Left colon (tissue), 2 donors: ENCODE results near the gene PLEKHJ1. TPM values are rescaled to one million over a fixed set of nuclear protein-coding genes. Genes with fewer than 3 reads are reported as not detected.
A peak's percentile ranks its signal among the peaks of the same experiment; 100 is the strongest.

Source experiments
- ATAC-seq: fragments of 200-7000 bp; cut with Tn5 transposase; one replicate; pipeline ENCODE4 v1.9.1; 2020; ENCODE audit warnings: mild to moderate bottlenecking, moderate library complexity
- DNase-seq, 2 donors: peaks; one replicate each; pipeline ENCODE4 v3.0.0-alpha.2; 2020
- intact Hi-C, 2 donors: fragments of 100-400 bp; cut with DNase I in 1 of 2; cut with micrococcal nuclease in 1 of 2; formaldehyde crosslinking; loops; one replicate each; pipeline versions ENCODE4 v1.11.2 to v1.14.0; 2022; cut with DNase I, micrococcal nuclease
- total RNA-seq, 2 donors: library from RNA; stranded (reverse); fragmentation: NEBNext Ultra II Directional; extraction: Animal tissue kit (Norgen Biotek cat#: 25700); gene quantifications; one replicate each; pipeline ENCODE4 v1.2.1, GENCODE V29; 2021
- donor health status: DM: no; HTN: no; CAD: no.
- donor health status: DM: yes; HTN: yes; CAD: no.

PLEKHJ1 gene
- total RNA-seq, 2 donors from 2014 or later, result 198 to 213 TPM

GRCh38 chr19:2230033-2230531 lies 6.0 kb downstream of the PLEKHJ1 start:
- no peak for ATAC-seq
- intact Hi-C loops, result loop anchor here in 1 of 2 donors (10.0 kb wide), 1 partner anchor 75 kb away; the partner anchor contains the start of gene AP3D1
- no peak for DNase-seq

GRCh38 chr19:2229103-2230032 lies 6.8 kb downstream of the PLEKHJ1 start:
- ATAC-seq (no peak), DNase-seq (no peak)
- intact Hi-C loops, result loop anchor here in 1 of 2 donors (10.0 kb wide), 1 partner anchor 75 kb away; the partner anchor contains the start of gene AP3D1

- intact Hi-C loops, result no loop called here
- DNase-seq, result no peak
- no peak for ATAC-seq
Measured at GRCh38 chr19:2228157-2229030, 7.7 kb downstream of the PLEKHJ1 start.

- no peak for ATAC-seq
- peak in 1 of 2 donors; percentile 56 for DNase-seq
Measured at GRCh38 chr19:2227415-2228156, 8.5 kb downstream of the PLEKHJ1 start.

GRCh38 chr19:2226840-2227360 lies 9.2 kb downstream of the PLEKHJ1 start:
- no peak for ATAC-seq
- intact Hi-C loops, result no loop called here
- no peak for DNase-seq

More at GRCh38 chr19:2227415-2228156, 8.5 kb downstream of the PLEKHJ1 start:
- intact Hi-C loops, result no loop called here

GRCh38 chr19:2226051-2226839 lies 9.9 kb downstream of the PLEKHJ1 start:
- intact Hi-C loops, result no loop called here
- DNase-seq (no peak), ATAC-seq (no peak)

GRCh38 chr19:2225415-2226050 lies 10.6 kb downstream of the PLEKHJ1 start:
- DNase-seq (no peak), ATAC-seq (no peak)
- intact Hi-C loops, result no loop called here

- intact Hi-C loops, result no loop called here
- ATAC-seq (no peak), DNase-seq (no peak)
Measured at GRCh38 chr19:2224754-2225349, 11.3 kb downstream of the PLEKHJ1 start.

- ATAC-seq (no peak), DNase-seq (no peak)
- intact Hi-C loops, result no loop called here
Measured at GRCh38 chr19:2223959-2224358, 12.2 kb downstream of the PLEKHJ1 start.

- intact Hi-C loops, result no loop called here
- DNase-seq, result no peak
- no peak for ATAC-seq
Measured at GRCh38 chr19:2223391-2223790, 12.7 kb downstream of the PLEKHJ1 start.

- no peak for ATAC-seq
- DNase-seq, result no peak
- intact Hi-C loops, result no loop called here
Measured at GRCh38 chr19:2221918-2222317, 14.2 kb downstream of the PLEKHJ1 start.

- DNase-seq, result no peak
- no peak for ATAC-seq
- intact Hi-C loops, result no loop called here
Measured at GRCh38 chr19:2221250-2221831, 14.8 kb downstream of the PLEKHJ1 start.

- ATAC-seq (no peak), DNase-seq (no peak)
- intact Hi-C loops, result no loop called here
Measured at GRCh38 chr19:2219726-2220125, 16.4 kb downstream of the PLEKHJ1 start.

GRCh38 chr19:2217591-2217990 lies 18.5 kb downstream of the PLEKHJ1 start:
- no peak for ATAC-seq
- intact Hi-C loops, result no loop called here
- no peak for DNase-seq

- DNase-seq (no peak), ATAC-seq (no peak)
- intact Hi-C loops, result no loop called here
Measured at GRCh38 chr19:2216361-2217225, 19.5 kb downstream of the PLEKHJ1 start.
